ENCODE data around the gene DBI.

Gene DBI

GRCh38 chr2:119366649-119367471, at the start of gene DBI, which contains the start of gene C2orf76:
Gene DBI (plus strand): TSS chr2:119366977. CDS start chr2:119367052, 75 bp downstream.
Gene C2orf76 (minus strand): TSS chr2:119366834. CDS start chr2:119339959, 26,875 bp downstream.
- DNase-seq (ENCODE audit: low spot score): peak; percentile 95

DNA sequence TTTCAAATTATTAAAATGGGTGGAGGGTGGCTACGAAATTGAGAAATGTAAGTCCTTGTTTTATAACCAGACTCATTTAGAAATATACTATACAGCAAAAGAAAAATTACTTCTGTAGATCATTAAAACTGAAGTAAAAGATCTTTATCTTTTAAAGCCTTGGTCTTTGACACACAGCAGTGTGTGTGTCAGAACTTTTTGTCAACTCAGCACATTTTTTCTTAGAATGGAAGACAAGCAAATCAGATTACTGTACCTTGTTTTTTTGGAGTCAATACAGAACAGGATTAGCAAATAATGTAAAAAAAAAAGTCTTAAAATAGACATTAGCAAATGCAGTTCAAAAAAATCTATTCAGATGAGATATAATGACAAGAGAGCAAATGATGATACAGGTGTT, 49.2 kb upstream of the DBI start:
- DNase-seq (ENCODE audit: low spot score): no peak

- DNase-seq (ENCODE audit: low spot score): no peak
These were observed 47.2 kb upstream of the DBI start for GRCh38 chr2:119319593-119319992.

- no peak for DNase-seq (ENCODE audit: low spot score)
These were observed 43.3 kb upstream of the DBI start for GRCh38 chr2:119323459-119323858.

DNA sequence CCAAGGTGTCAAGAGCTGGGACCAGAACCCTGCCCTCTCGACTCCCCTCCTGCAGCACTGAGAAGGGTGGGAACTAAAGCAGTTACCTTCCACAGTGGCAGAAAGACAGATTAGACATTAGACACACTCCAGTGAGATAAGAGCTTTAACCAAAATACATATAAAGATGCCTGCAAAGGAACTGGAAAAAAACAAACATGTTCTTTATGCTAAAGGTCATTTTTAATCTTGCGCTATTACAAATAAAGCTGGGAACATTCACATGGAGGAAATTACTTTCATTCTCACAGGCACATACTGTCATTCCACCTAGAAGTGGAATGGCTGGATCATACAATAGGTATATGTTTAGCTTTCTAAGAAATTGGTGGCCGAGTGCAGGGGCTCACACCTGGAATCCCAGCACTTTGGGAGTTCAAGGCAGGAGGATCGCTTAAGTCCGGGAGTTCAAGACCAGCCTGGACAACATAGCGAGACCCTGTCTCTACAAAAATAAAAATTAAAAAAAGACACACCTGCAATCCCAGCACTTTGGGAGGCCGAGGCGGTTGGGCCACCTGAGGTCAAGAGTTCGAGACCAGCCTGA, 42.0 kb upstream of the DBI start:
- DNase-seq (ENCODE audit: low spot score): no peak

GRCh38 chr2:119326938-119327337, 39.8 kb upstream of the DBI start:
- no peak for DNase-seq (ENCODE audit: low spot score)

DNA sequence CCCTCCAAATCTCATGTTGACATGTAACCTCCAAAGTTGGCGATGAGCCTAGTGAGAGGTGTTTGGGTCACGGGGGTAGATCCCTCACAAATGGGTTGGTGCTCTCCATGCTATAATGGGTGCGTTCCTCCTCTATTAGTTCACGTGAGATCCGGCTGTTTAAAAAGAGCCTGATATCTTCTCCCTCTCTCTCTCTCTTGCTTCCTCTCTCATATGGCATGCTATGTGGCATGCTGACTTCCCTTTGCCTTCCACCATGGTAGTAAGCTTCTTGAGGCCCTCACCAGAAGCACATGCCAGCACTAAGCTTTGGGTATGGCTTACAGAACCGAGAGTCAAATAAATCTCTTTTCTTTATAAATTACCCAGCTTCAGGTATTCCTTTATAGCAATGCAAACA, 39.3 kb upstream of the DBI start:
- DNase-seq (ENCODE audit: low spot score): no peak

GRCh38 chr2:119332953-119333352, 33.8 kb upstream of the DBI start:
- no peak for DNase-seq (ENCODE audit: low spot score)

- no peak for DNase-seq (ENCODE audit: low spot score)
These were observed 33.4 kb upstream of the DBI start for GRCh38 chr2:119333360-119333759.

DNA sequence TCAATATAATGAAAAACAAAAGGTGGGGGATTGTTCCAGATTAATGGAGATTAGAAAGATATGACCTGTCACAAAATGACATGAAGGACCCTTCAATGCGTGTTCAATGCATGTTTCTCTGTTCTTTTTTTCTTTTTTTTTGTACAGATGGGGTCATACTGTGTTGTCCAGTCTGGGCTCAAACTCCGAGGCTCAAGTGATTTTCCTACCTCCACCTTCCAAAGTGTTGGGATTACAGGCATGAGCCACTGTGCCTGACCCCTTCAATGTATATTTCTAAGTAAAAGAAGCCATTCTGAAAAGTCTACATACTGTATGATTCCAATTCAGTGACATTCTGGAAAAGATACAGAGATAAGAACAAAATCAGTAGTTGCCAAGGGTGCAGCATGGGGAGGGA, 32.9 kb upstream of the DBI start:
- DNase-seq (ENCODE audit: low spot score): no peak

DNA sequence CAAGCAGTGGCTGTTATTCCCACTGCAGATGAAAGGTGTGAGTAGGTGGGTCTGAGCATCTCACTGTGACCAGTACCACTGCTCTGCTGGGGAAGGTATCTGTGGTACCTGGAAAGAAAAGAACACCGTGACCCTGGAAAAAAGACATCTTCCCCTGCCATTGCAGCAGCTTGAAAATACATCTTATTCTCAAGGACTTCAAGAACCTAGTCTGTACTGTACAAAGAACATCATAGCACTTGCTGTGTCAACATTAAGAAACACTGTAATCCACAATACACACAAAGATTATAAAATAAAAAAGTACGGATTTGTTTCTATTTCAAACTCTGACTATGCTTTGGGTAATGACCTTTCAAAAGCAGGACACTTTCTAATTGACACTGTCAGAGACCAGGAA, 29.0 kb upstream of the DBI start:
- no peak for DNase-seq (ENCODE audit: low spot score)

GRCh38 chr2:119338272-119338671, 28.5 kb upstream of the DBI start:
- no peak for DNase-seq (ENCODE audit: low spot score)

GRCh38 chr2:119338826-119339561, 27.8 kb upstream of the DBI start:
- peak; percentile 37 for DNase-seq (ENCODE audit: low spot score)

DNA sequence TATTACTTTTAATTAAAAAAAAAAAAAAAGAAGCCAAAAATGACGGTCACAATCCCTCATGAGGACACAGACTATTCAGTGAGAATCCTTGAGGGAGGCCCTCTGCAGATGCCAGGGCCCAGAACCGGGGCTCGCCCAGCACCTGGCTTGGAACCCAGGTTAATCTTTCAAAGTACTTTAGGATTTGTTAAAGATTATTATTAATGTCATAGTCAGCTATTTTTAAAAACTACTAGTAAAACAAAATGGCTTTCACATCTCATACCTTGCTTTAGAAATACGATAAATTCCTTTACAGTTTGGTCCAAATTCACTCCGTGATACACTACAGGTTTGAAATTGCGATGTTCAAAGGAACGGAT, 27.2 kb upstream of the DBI start:
- DNase-seq (ENCODE audit: low spot score): no peak

DNA sequence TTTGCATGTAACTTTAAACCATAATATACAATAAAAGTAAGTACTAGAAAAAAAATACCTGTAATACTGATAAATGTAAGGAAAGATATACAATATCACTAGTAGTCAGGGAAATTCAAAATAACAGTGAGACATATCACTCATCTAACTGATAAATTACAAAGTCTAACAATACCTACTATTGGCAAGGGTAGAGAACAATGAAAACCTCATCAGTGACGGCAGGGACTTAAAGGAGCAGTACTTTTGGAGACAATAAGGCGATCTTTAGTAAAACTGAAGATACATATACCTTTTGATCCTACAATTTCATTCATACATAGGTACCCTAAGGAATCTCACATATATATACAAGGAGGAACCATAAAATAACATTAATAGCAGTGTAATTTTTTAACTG, 25.1 kb upstream of the DBI start:
- no peak for DNase-seq (ENCODE audit: low spot score)

- no peak for DNase-seq (ENCODE audit: low spot score)
These were observed 17.5 kb upstream of the DBI start for GRCh38 chr2:119349289-119349688.

- DNase-seq (ENCODE audit: low spot score): no peak
These were observed 16.3 kb upstream of the DBI start for GRCh38 chr2:119350311-119350998.

- DNase-seq (ENCODE audit: low spot score): no peak
These were observed 14.4 kb upstream of the DBI start for GRCh38 chr2:119352357-119352756.

DNA sequence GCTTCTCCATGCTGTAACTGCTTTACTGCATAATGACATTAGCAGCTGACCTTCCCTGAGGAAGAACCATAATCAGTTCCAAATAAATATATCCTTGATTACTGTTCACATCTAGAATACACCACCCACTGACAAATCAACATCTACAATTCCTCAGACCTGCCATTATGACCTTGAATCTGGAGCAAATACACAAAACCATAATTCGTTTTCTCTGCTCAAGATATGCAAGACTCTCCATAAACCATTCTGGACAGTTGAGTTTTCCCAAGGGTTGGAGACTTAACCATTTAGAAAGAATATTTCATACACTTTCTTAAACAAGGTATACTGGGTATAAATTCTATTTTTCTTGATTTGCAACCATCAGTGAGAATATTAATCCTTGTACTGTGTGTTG, 11.9 kb upstream of the DBI start:
- DNase-seq (ENCODE audit: low spot score): no peak

DNA sequence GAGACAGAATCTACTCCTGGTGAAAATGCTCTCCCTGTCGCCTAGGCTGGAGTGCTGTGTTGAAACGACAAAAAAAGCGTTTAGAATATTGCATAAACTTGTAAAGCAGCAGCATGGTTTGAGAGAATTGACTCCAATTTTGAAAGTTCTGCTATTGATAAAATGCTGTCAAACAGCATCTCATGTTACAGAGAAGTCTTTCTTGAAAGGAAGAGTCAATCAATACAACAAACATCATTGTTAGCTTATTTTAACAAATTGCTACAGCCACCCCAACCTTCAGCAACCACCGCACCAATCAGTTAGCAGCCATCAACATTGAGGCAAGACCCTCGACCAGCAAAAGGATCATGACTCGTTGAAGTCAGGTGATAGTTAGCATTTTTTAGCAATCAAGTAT, 7.0 kb upstream of the DBI start:
- DNase-seq (ENCODE audit: low spot score): no peak

DNA sequence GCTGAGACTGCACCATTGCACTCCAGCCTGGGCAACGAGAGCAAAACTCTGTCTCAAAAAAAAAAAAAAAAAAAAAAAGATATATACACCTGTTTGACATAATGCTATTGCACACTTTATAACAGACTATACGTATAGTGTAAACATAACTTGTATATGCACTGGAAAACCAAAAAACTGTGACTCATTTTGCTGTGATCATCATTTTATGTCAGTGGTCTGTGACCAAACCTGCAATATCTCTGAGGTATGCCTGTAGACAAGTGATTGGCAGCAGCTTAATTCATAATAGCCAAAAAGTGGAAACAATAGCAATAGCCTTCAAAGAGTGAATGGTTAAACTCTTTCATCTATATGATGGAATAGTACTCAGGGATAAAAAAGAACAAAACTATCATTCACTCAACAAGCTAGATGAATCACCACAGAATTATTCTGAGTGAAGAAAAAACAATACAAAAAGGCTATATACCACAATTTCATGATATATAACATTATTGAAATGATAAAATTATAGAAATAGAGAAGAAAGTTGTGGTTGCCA, 6.3 kb upstream of the DBI start:
- no peak for DNase-seq (ENCODE audit: low spot score)

GRCh38 chr2:119364798-119365197, 2.0 kb upstream of the DBI start:
- DNase-seq (ENCODE audit: low spot score): no peak

Data from hematopoietic multipotent progenitor cell treated with erythropoietin and hydrocortisone succinate and interleukin-3 and kit ligand, for 17 days (in vitro differentiated cells).